Endodermal cell (in vitro differentiated cells): ENCODE data around the gene LRCH3. TPM values are rescaled to one million over a fixed set of nuclear protein-coding genes. Genes with fewer than 3 reads are reported as not detected.

Experiments
- DNase-seq: peaks from one replicate; pipeline ENCODE4 v3.0.0-alpha.2; 2017
- H3K27ac ChIP-seq: 2 replicates; pipeline ENCODE4 v1.5.1; 2013; ENCODE audit warnings: mild to moderate bottlenecking, low read depth, low read length, moderate library complexity
- H3K27me3 ChIP-seq: 2 replicates; pipeline ENCODE4 v1.6.1; 2013; ENCODE audit warnings: mild to moderate bottlenecking, low read length, moderate library complexity; ENCODE audit not compliant: insufficient read depth, control insufficient read depth, poor library complexity, severe bottlenecking
- H3K36me3 ChIP-seq: 2 replicates; pipeline ENCODE4 v1.7.0; 2013; ENCODE audit warnings: mild to moderate bottlenecking, low read length, moderate library complexity; ENCODE audit not compliant: control insufficient read depth, insufficient read depth
- H3K4me1 ChIP-seq: one replicate; pipeline ENCODE4 v1.7.0; 2013; ENCODE audit warnings: low read length; ENCODE audit not compliant: control insufficient read depth, insufficient read depth
- H3K4me3 ChIP-seq: 2 replicates; pipeline ENCODE4 v1.5.1; 2013; ENCODE audit warnings: mild to moderate bottlenecking, low read length, moderate library complexity
- H3K9ac ChIP-seq: 2 replicates; pipeline ENCODE4 v1.6.1; 2013; ENCODE audit warnings: mild to moderate bottlenecking, low read length, moderate library complexity; ENCODE audit not compliant: poor library complexity, severe bottlenecking; ENCODE audit errors: extremely low read depth
- H3K9me3 ChIP-seq: 2 replicates; pipeline ENCODE4 v1.6.1; 2013; ENCODE audit warnings: mild to moderate bottlenecking, low read length, moderate library complexity; ENCODE audit not compliant: control insufficient read depth
- H3K27ac Mint-ChIP-seq: 2 replicates; pipeline ENCODE4 v1.8.0; 2020; ENCODE audit warnings: mixed read lengths
- H3K27me3 Mint-ChIP-seq: 2 replicates; pipeline ENCODE4 v1.8.0; 2021; ENCODE audit warnings: mild to moderate bottlenecking, mixed read lengths; ENCODE audit not compliant: insufficient read depth
- H3K36me3 Mint-ChIP-seq: 2 replicates; pipeline ENCODE4 v1.8.0; 2020; ENCODE audit warnings: low read depth, mixed read lengths
- H3K4me1 Mint-ChIP-seq: 2 replicates; pipeline ENCODE4 v1.8.0; 2020; ENCODE audit warnings: mixed read lengths
- H3K4me3 Mint-ChIP-seq: 2 replicates; pipeline ENCODE4 v1.8.0; 2020; ENCODE audit warnings: mild to moderate bottlenecking, moderate library complexity, mixed read lengths
- H3K9me3 Mint-ChIP-seq: 2 replicates; pipeline ENCODE4 v1.8.0; 2020; ENCODE audit warnings: mild to moderate bottlenecking, mixed read lengths
- WGBS, 2 experiments: methylation state at CpG; one replicate each; pipeline versions ENCODE4 v1.1.5 to v1.1.7; 2013; ENCODE audit warnings: missing lambda C conversion rate in 2 of 2, mixed read lengths in 1 of 2; ENCODE audit not compliant: insufficient coverage in 1 of 2, insufficient read length in 1 of 2; 5-methylcytosine and 5-hydroxymethylcytosine counted together
- total RNA-seq, 2 donors: library from RNA; stranded (reverse); fragmentation: NEBNext Ultra II Directional in 1 of 2; extraction: Animal tissue kit (Norgen Biotek cat#: 25700) in 1 of 2; gene quantifications; 2 replicates in 1 of 2; 3 replicates in 1 of 2; pipeline ENCODE4 v1.2.1, GENCODE V29; 2021
- TF ChIP-seq, protein P1 (sequence below): fragments of 200-600 bp; sonication (generic); conservative IDR thresholded peaks from 2 replicates; pipeline ENCODE4 v1.5.0; 2021; ENCODE audit warnings: antibody characterized with exemption, mild to moderate bottlenecking

Gene LRCH3
- total RNA-seq, 2 donors from 2014 or later, result 67.1 to 70.2 TPM

- Histone ChIP-seq H3K9me3 (no peaks in the 10 kb centered on the region), H3K36me3 (peaks cover 11% of the 10 kb centered on the region), H3K4me3 (no peak overlapping the region), H3K27ac (no peak overlapping the region), H3K9ac (no peak overlapping the region), H3K27me3 (no peaks in the 10 kb centered on the region), H3K4me1 (peaks cover 3% of the 10 kb centered on the region)
- Mint-ChIP-seq H3K9me3 (no peaks in the 10 kb centered on the region), H3K36me3 (peaks cover 17% of the 10 kb centered on the region), H3K27ac (no peak overlapping the region), H3K4me1 (peaks cover 19% of the 10 kb centered on the region), H3K27me3 (no peaks in the 10 kb centered on the region), H3K4me3 (no peak overlapping the region)
- TF ChIP-seq, protein P1, sequence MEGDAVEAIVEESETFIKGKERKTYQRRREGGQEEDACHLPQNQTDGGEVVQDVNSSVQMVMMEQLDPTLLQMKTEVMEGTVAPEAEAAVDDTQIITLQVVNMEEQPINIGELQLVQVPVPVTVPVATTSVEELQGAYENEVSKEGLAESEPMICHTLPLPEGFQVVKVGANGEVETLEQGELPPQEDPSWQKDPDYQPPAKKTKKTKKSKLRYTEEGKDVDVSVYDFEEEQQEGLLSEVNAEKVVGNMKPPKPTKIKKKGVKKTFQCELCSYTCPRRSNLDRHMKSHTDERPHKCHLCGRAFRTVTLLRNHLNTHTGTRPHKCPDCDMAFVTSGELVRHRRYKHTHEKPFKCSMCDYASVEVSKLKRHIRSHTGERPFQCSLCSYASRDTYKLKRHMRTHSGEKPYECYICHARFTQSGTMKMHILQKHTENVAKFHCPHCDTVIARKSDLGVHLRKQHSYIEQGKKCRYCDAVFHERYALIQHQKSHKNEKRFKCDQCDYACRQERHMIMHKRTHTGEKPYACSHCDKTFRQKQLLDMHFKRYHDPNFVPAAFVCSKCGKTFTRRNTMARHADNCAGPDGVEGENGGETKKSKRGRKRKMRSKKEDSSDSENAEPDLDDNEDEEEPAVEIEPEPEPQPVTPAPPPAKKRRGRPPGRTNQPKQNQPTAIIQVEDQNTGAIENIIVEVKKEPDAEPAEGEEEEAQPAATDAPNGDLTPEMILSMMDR, result no peak
- 92% methylated on average over 3 of the region's 3 CpGs; no CpG with 5 or more reads in 1 of the 2 experiments for WGBS, 2 experiments
- DNase-seq, result no peak
Measured at GRCh38 chr3:197811343-197811742, 20.3 kb downstream of the LRCH3 start.

- Histone ChIP-seq H3K4me1 (no peaks in the 10 kb centered on the region), H3K4me3 (no peak overlapping the region), H3K9ac (no peak overlapping the region), H3K9me3 (no peaks in the 10 kb centered on the region), H3K36me3 (peaks cover 16% of the 10 kb centered on the region), H3K27ac (no peak overlapping the region), H3K27me3 (no peaks in the 10 kb centered on the region)
- Mint-ChIP-seq H3K4me3 (no peak overlapping the region), H3K27me3 (no peaks in the 10 kb centered on the region), H3K36me3 (peaks cover 24% of the 10 kb centered on the region), H3K27ac (no peak overlapping the region), H3K4me1 (peaks cover 9% of the 10 kb centered on the region), H3K9me3 (no peaks in the 10 kb centered on the region)
- 78 to 83% methylated on average over 3 to 4 of the region's 4 CpGs for WGBS, 2 experiments
- DNase-seq, result no peak
- TF ChIP-seq, protein P1, result no peak
Measured at GRCh38 chr3:197814372-197814771, 23.3 kb downstream of the LRCH3 start.

- Mint-ChIP-seq H3K27me3 (no peaks in the 10 kb centered on the region), H3K4me3 (peak overlapping the region; percentile 16), H3K27ac (peak overlapping the region; percentile 73), H3K9me3 (peaks cover 4% of the 10 kb centered on the region), H3K4me1 (peaks cover 16% of the 10 kb centered on the region), H3K36me3 (peaks cover 54% of the 10 kb centered on the region)
- Histone ChIP-seq H3K4me1 (peaks cover 7% of the 10 kb centered on the region), H3K9me3 (no peaks in the 10 kb centered on the region), H3K27ac (no peak overlapping the region), H3K36me3 (peaks cover 42% of the 10 kb centered on the region), H3K9ac (no peak overlapping the region), H3K4me3 (no peak overlapping the region), H3K27me3 (no peaks in the 10 kb centered on the region)
- 85 to 88% methylated on average over 5 to 8 of the region's 8 CpGs for WGBS, 2 experiments
- TF ChIP-seq, protein P1, result no peak
- DNase-seq, result no peak
Measured at GRCh38 chr3:197820550-197821335, 29.7 kb downstream of the LRCH3 start.
